Non-pigmented ciliary epithelial cell (primary cell): ENCODE data around the gene CDYL.
A peak's percentile ranks its signal among the peaks of the same experiment; 100 is the strongest.

Experiments used
- DNase-seq: peaks from one replicate; pipeline ENCODE4 v3.0.0-alpha.2; 2010; ENCODE audit warnings: low read depth

The CDYL gene

DNA sequence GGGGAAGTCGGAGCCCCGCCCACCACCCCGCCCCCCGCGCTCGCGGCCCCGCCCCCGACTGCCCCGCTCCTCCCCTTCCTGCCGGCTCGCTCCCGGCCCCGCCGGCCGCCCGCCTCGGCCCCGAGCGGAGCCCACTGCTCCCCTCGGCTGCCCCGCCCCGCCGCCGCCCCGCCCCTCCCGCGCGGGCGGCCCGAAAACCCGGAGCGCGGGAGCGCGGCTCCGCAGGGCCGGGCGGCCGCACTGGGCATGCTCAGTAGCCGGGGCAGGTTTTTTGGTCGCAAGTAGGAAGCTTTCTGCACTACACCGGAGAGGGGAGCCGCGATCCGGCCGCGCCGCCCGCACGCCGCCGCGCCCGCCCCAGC lies at the start of gene CDYL:
Gene CDYL, plus strand, starts transcription at position 274 of the 362 bp plus-strand sequence. CDS start 380 bp downstream, outside the sequence.
- DNase-seq, result no peak

DNA sequence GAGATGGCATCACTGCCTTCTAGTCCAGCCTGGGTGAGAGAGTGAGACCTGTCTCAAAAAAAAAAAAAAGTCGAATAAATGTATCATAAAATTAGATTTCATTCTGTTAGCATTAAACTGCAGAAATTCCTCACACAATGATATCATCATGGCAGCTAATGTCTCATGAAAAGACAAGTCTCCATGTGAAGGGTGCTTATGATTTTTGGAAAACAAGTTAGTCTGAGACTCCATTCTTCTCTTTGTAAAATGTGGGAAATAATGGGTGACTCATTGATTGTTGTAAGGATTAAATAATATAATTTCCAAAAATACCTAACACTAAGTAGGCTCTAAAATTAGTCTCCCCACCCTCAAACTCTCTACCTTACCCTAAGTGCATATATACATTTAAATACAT lies 49.6 kb upstream of the CDYL start:
- DNase-seq, result no peak

DNA sequence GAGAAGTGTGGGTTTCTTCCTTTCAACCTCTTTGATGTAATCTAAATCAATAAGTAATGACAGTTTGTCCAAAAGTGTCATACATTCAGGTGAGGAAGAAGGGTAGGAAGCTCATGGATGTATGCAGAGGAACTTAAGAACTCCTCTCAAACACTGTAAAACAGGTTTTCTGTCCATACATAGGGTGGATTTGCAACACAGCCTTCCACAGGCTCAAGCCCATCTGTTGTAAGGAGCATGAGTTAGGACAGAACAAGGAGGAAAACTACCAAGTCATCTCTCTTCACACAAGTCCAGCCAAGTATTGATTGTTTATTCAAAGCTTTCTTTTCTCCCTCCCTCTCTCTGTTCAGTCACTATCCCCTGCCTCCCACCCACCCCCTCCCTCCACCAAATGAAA lies 49.0 kb upstream of the CDYL start:
- no peak for DNase-seq

GRCh38 chr6:4727671-4728435 lies 48.4 kb upstream of the CDYL start:
- no peak for DNase-seq

- DNase-seq, result no peak
Observed at GRCh38 chr6:4728436-4728769, 47.8 kb upstream of the CDYL start.

- DNase-seq, result no peak
Observed at GRCh38 chr6:4728926-4729325, 47.3 kb upstream of the CDYL start.

DNA sequence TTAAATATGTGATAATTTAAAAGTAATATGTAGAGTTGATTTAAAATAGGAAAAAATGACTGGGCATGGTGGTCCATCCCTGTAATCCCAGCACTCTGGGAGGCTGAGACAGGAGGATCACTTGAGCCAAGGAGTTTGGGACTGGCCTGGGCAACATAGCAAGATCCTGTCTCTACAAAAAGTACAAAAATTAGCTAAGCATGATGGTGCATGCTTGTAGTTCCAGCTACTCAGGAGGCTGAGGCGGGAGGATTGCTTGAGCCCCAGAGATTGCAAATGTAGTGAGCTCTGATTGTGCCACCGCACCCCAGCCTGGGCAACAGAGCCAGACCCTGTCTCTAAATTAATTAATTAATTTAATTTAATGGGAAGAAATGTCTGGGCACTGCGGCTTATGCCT lies 44.2 kb upstream of the CDYL start:
- DNase-seq, result no peak

DNA sequence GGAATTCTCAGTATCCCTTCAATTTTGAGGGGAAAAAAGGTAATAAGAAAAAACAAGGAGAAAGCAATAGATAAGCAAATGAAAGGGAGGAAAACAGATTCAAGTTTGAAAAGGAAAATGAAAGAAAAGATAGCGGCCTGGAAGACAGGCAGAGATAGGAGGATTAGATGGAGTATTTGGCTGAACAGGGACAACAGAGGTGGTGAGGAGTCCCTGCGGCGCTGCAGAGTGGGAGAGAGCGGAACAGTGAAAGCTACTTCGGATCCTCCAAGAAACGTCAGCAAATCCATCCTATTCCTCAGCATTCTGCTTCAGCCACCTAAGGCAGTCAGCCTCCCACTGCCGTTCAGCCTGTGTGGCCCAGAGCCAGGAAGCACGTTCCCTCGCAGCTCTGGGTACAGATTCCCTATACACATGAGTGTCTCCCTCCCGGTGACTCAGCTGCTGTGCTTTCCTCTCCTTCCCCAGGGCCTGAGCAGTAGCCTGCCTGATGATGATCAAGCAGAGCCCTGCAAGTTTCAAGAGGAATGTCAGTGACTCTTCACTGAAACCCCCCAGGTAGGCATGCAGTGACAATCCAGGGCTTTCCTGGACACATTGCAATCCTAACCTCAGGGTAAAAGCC lies 43.4 kb upstream of the CDYL start:
- peak; percentile 86 for DNase-seq

DNA sequence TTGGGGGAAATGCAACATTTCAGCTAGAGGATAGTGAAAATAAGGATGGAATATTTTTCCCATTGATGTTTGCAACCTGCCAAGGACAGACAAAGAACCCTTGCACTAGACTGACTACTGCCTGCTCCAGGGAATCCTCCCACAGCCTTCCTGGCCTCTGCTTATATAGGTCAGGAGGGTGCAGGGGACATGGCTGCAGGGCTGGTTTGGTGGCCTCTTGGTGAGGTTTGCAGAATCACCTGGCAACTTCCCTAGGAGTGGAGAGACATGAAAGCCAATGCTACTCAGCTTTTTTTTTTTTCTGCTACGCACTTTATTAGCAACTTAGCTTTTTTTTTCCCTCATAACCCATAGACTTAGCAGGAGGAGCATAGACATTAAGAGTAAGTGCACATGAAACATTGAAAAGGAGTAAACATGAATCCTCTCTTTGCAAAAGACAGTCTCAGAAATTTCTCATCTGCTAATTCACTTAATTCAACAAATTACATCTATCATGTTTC lies 39.8 kb upstream of the CDYL start:
- no peak for DNase-seq

GRCh38 chr6:4740032-4740431 lies 36.2 kb upstream of the CDYL start:
- no peak for DNase-seq

GRCh38 chr6:4743062-4743461 lies 33.1 kb upstream of the CDYL start:
- no peak for DNase-seq

DNA sequence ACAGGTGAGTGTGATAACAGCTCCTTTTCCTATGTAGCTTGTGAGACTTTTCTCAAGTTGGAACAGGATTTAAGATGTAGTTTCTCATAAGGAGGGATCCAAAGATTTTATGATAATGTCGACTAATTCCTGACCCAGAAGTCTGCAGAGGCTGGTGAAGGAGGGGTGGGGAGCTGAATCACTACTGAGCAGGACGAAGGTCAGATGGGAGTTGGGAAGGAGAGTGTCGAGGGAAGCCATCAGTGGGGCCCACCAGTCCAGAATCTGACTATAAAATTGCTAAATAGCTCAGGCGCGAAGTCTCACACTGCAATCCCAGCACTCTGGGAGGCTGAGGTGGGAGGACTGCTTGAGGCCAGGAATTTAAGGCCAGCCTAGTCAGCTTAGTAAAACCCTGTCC lies 32.3 kb upstream of the CDYL start:
- DNase-seq, result no peak

DNA sequence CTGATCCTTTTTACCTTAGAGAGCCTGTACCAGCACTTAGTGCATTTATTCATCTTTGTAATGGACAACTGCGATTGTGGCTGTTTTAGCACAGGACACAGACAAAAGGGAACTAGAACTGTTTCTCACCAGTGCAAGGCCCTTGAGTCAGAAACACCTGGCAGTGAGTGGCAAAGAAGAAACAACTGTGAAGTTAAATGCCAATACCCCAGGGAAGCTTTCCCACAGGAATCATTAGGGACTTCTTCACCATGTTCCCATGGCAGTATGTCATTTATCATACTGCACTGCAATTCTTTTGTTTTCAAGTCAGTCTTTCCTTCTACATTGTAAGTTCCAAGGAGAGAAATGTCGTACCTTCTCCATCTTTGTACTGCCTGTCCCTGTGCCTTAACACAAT lies 28.6 kb upstream of the CDYL start:
- DNase-seq, result no peak

DNA sequence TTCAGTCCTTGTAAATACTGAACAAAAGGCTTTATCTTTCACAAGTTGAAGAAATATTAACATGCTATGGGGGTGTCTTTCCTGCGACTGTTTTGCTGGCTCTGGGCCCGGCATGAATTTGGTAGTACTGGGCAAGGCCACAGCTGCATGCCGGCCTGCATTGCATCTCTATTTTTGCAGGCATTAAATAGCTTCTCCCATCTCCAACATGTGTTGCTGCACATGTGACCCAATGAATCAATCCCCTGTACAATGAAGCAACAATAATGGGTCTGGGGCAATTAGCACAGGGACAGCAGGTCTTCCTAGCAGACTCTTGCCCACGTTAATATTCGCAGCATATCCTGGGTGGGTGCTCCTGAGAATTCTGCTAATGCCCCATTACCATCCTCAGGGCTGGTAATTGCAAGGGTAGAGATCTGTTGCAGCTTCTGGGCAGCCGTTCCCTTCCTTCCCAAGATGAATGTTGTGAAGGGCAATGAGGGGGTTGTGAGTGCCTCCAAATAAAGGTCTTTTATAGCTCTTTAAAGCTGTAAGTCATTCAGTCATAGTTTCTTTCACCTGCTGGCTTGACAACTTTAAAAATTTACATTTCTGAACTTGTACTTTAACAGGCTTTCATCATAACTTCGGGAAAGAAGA lies 24.3 kb upstream of the CDYL start:
- no peak for DNase-seq

DNA sequence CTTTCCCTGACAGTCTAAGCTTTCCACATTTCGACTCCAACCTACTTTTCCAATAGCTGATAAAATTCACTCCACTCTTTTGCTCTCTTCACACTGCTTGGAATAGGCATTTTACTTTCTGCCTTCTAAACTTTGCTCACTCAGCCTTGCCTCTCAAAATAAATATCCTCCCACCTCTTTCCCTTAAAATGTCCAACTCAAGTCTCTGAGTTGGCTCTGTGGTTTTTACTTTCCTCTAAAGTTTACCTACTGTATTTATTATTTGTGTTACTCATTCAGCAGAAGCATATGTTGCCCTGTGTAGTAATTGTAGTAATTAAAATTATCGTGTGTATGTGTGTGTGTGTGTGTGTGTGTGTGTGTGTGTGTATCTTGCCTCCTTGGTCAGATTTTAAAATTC lies 20.0 kb upstream of the CDYL start:
- DNase-seq, result no peak

- no peak for DNase-seq
Observed at GRCh38 chr6:4759997-4760396, 16.2 kb upstream of the CDYL start.

DNA sequence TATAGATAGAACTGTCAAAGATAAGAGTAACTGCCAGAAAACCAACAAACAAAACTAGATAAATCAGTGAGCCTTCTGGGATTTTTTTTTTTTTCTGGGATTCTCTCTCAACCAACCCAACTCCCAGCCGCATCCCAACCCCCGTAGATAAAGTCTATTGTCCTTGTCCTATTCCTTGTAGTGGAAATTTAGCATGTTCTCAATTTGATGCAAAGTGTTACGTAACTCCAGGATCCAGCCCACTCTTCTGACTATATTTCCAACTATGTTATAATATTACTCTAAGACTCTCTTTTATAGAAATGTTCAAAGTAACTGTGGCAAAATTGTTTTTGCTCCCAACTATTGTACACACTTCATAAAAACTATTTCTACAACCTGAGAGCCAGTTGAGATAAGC lies 15.4 kb upstream of the CDYL start:
- no peak for DNase-seq

DNA sequence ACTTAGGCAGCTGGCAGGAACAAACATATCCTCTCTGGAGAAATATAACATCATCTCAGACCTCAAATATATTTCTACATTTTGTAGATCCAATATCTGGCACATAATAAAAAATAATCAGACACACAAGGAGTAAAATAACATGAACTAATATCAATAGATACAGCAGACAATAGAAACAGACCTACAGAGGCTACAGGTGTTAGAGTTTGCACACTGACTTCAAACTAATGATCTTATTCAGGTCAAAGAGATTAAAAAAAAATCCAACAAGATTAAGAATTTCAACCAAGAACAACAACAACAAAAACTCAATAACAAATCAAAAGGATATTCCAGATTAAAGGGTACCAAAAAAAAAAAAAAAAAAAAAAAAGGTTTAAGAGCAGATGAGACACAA lies 13.9 kb upstream of the CDYL start:
- no peak for DNase-seq

GRCh38 chr6:4763921-4764320 lies 12.3 kb upstream of the CDYL start:
- no peak for DNase-seq

DNA sequence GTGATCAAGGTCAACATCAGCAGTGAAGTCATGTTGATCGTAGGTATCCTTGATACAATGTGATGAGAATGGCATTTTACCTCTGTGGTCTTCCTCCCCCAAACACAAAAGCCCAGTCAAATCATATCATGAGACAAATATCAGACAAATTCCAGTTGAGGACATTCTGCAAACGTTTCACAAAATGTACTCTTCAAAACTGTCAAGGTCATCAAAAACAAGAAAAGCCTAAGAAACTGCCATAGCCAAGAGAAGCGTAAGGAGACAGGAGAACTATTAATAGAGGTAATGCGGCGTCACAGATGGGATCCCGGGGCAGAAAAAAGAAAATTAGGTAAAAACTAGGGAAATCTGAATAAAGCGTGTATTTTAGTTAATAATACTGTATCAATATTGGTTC lies 7.4 kb upstream of the CDYL start:
- no peak for DNase-seq

DNA sequence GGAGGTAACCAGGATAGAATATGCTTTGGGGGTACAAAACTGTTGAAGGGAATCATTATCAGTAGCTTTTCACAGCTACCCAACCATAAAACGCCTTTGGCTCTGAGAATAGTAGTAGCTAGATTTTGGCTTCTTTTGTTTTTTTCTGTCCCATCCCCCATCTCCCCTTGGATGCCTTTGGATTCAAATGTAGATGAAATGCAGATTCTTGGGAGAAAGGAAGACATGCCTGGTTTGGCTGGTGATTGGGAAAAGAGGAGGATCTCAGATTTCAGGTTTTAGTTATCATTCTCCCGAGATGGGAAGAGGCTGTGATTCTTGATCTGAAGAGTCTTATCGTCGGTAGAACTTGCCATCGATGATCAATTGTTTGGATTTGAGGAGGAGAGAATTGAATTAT lies 3.5 kb upstream of the CDYL start:
- DNase-seq, result no peak

GRCh38 chr6:4773181-4773580 lies 3.0 kb upstream of the CDYL start:
- no peak for DNase-seq

DNA sequence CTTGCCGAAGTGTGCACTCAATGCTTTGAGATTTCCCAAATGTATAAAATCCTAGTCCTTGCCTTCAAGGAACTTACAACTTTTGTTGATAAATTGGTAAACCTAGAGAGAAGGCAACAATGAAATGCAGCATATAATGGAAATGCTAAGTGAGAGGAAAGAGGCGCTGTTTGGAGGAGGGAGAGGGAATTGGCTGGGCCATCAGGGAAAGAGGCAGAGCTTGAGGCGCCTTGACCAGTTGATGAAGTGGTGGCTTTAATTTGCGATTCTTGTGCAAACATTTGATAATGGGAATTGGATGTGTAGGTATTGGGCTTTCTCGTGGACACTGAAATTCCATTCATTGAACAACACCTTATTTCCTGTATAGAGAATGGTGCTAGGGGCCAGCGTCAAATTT lies 1.9 kb upstream of the CDYL start:
- DNase-seq, result no peak
